ENCODE results near the gene TTR. TPM values are rescaled to one million over a fixed set of nuclear protein-coding genes. Genes with fewer than 3 reads are reported as not detected.

TTR gene
- total and polyA plus RNA-seq, 2 experiments from 2014 or later, result not detected

GRCh38 chr18:31579375-31579774 lies 12.3 kb upstream of the TTR start:
- Histone ChIP-seq H4K20me1 (replicated peaks; ENCODE audit: insufficient read depth) (no peaks in the 10 kb centered on the region), H3K4me1 (ENCODE audit: insufficient read depth) (no peaks in the 10 kb centered on the region), H3K4me2 (no peak overlapping the region), H2AFZ (no peak overlapping the region), H3K9me2 (ENCODE audit: insufficient read depth) (peaks cover 15% of the 10 kb centered on the region), H3K4me3 (no peak overlapping the region), H3K36me3 (ENCODE audit: insufficient read depth) (no peaks in the 10 kb centered on the region), H3K27me3 (ENCODE audit: insufficient read depth) (no peaks in the 10 kb centered on the region), H3F3A (replicated peaks; ENCODE audit: low read depth) (no peaks in the 10 kb centered on the region), H3K79me2 (replicated peaks; ENCODE audit: insufficient read depth) (no peaks in the 10 kb centered on the region), H3K27ac (ENCODE audit: low read depth) (no peak overlapping the region)
- TF ChIP-seq STAT1 (IDR thresholded peaks at IDR 0.05; ENCODE audit: unreplicated experiment), result no peak
- TF ChIP-seq EZH2 (IDR thresholded peaks at IDR 0.05; ENCODE audit: low read depth, unreplicated experiment), result no peak
- TF ChIP-seq JUNB (IDR thresholded peaks at IDR 0.05; ENCODE audit: unreplicated experiment), result no peak
- no peak for TF ChIP-seq POLR2AphosphoS5 (IDR thresholded peaks at IDR 0.05; ENCODE audit: low read depth)
- no peak for TF ChIP-seq CREB1 (CRISPR knock-in tag; IDR thresholded peaks at IDR 0.05; ENCODE audit: low read depth)
- no peak overlapping the region for H3K4me3 Mint-ChIP-seq
- H3K9me3 Mint-ChIP-seq, result no peaks in the 10 kb centered on the region
- H3K4me1 Mint-ChIP-seq, result no peaks in the 10 kb centered on the region
- no peak for DNase-seq (ENCODE audit: low spot score)
- no peak for ATAC-seq
- H3K27me3 Mint-ChIP-seq (ENCODE audit: insufficient read depth, low read depth, poor library complexity), result no peaks in the 10 kb centered on the region
- no peaks in the 10 kb centered on the region; the same call in 2 of the 3 replicates for H3K36me3 Mint-ChIP-seq (ENCODE audit: low read depth)
- H3K27ac Mint-ChIP-seq, result no peak overlapping the region

- ATAC-seq, result no peak
- Histone ChIP-seq H3K9me2 (ENCODE audit: insufficient read depth) (peaks cover 15% of the 10 kb centered on the region), H2AFZ (peak overlapping the region; percentile 60; the same call in 1 of the 2 replicates), H3F3A (replicated peaks; ENCODE audit: low read depth) (no peaks in the 10 kb centered on the region), H3K4me1 (ENCODE audit: insufficient read depth) (no peaks in the 10 kb centered on the region), H3K4me3 (no peak overlapping the region), H3K36me3 (ENCODE audit: insufficient read depth) (no peaks in the 10 kb centered on the region), H4K20me1 (replicated peaks; ENCODE audit: insufficient read depth) (no peaks in the 10 kb centered on the region), H3K4me2 (no peak overlapping the region), H3K79me2 (replicated peaks; ENCODE audit: insufficient read depth) (no peaks in the 10 kb centered on the region), H3K27ac (ENCODE audit: low read depth) (no peak overlapping the region), H3K27me3 (ENCODE audit: insufficient read depth) (no peaks in the 10 kb centered on the region)
- no peaks in the 10 kb centered on the region; the same call in 2 of the 3 replicates for H3K36me3 Mint-ChIP-seq (ENCODE audit: low read depth)
- no peak overlapping the region for H3K4me3 Mint-ChIP-seq
- no peak overlapping the region for H3K27ac Mint-ChIP-seq
- H3K27me3 Mint-ChIP-seq (ENCODE audit: insufficient read depth, low read depth, poor library complexity), result no peaks in the 10 kb centered on the region
- TF ChIP-seq NANOG (IDR thresholded peaks at IDR 0.05; ENCODE audit: borderline replicate concordance), result no peak
- TF ChIP-seq REST (IDR thresholded peaks at IDR 0.05; ENCODE audit: unreplicated experiment), result no peak
- no peak for TF ChIP-seq ZNF462 (CRISPR knock-in tag; IDR thresholded peaks at IDR 0.05)
- TF ChIP-seq EZH2phosphoT487 (IDR thresholded peaks at IDR 0.05; ENCODE audit: unreplicated experiment), result no peak
- no peak for DNase-seq (ENCODE audit: low spot score)
- no peaks in the 10 kb centered on the region for H3K4me1 Mint-ChIP-seq
- no peaks in the 10 kb centered on the region for H3K9me3 Mint-ChIP-seq
These were observed 10.0 kb upstream of the TTR start for GRCh38 chr18:31581498-31582197.
